ENCODE results near the gene FAM234A.
"Not testable (repeated sequence)": the region's sequence is repeated elsewhere in the genome, so short reads cannot be mapped to it uniquely, and the experiment has no call there.

Gene FAM234A, protein sequence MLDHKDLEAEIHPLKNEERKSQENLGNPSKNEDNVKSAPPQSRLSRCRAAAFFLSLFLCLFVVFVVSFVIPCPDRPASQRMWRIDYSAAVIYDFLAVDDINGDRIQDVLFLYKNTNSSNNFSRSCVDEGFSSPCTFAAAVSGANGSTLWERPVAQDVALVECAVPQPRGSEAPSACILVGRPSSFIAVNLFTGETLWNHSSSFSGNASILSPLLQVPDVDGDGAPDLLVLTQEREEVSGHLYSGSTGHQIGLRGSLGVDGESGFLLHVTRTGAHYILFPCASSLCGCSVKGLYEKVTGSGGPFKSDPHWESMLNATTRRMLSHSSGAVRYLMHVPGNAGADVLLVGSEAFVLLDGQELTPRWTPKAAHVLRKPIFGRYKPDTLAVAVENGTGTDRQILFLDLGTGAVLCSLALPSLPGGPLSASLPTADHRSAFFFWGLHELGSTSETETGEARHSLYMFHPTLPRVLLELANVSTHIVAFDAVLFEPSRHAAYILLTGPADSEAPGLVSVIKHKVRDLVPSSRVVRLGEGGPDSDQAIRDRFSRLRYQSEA

DNA sequence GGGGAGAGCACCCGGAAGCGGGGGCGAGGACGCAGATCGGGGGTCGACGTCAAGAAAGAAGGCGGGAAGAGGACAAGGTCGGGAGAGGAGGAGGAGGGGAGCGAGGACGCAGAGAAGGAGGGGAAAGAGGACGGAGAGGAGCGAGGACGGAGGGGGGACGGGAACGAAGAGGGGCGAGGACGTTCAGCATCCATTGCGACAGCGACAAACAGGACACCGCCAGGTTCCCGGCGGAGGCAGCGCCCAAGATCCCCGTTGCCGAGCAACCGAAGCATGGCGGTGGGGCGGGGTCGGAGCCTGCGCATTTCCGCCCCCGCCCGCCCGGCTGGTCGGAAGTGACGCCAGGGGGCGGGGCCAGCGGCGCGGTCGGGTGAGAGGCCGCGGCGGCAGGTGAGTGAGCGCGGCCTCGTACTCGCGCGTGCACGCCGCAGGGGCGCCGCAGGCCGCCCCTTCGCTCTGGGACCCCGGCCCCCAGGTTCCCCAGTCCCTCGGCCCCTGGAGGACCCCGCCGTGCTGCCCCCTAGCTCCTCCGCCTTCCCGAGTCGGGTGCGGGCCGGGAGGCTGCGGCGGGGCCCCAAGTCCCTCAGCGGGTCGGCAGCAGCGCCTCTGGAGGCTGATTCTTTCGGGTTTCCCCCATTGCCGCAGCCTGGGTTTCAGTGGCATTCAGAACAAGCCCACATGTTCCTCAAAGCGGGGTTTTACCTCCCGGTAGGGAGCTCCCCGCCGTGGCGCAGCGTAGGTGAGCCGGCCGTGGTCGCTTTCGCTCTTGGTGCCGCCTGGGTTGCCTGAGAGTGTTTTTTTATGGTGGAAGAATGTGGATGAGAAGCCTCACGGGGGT, at the start of gene FAM234A:
TSS of gene FAM234A (plus strand) at position 354 of the 838 bp plus-strand sequence. CDS start 19,593 bp downstream, outside the sequence.
- peak; percentile 90 to 91 for DNase-seq (ENCODE audit: low read depth in 2 of 2)

DNA sequence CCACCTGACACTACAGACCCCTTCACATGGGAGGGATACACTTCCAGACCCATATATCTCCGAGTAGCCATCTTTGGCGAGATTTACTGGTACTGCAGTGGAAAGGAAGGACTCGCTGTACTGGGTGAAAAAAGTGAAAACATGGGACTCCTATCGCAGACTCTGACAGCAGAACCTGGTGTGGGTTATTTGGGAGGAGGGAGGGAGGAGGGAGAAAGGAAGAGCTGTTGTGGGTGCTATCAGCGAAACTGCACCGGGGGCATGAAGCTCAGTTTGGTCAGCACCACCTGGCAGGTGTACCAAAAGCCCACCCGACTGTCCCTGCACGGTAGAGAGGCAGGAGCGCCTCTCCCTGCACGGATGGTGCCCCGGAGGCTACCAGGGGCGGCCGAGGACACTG, 49.4 kb upstream of the FAM234A start:
- no peak for DNase-seq (ENCODE audit: low read depth in 2 of 2)

DNA sequence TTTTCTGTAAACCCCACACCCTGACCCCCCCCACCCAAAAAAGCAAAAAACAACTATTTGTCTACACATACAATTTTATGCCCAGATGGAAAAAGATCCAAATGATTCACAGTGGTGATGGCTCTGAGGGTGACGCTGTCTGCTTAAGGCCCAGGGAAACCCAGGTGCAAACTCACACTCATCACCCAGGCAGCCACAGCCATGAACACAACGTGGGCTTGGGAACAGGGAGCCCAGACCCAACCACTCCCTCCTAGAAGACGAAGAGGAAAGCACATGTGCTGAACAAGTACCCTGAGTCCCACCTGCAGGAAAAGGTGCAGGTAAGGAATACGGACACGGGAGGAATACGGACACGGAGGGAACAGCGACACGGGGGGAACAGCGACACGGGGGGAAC, 48.9 kb upstream of the FAM234A start:
- DNase-seq (ENCODE audit: low read depth in 2 of 2), result no peak

DNA sequence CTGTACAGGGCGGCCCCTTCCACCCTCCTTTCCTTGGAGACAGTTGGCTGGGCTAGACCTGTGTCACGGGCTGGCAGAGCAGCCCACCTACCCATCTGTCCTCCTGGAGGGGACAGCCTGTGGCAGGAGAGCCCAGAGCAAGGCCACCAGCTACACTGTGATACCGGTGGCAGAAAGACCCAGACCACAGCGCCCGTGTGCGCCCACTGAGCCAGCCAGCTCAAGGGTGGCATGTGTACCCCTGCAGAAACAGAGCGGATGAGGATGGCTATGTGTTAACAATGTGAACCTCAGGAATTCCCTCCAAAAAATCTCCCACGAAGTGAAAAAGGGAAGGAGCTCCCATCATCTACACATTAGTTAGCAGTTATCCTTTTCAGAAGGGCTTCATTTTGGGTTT, 47.3 kb upstream of the FAM234A start:
- DNase-seq (ENCODE audit: low read depth in 2 of 2), result no peak

DNA sequence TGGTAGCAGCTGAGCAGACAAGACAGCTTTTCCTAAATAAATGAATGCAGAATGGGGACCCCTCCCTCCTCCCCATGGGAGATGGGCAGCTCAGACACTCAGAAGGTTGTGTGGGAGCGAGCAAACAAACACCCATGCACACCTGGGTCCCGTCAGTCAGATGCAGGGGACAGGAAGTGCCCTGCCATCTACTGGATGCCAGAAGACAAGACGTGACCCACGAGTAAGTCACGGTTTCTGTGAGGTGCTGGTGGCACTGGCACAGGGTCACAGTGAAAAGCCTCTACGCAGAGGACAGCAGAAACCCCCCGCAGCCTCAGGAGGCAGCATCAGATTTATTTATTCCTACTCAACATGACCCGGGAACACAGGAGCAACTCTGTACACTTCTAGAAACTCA, 45.9 kb upstream of the FAM234A start:
- no peak for DNase-seq (ENCODE audit: low read depth in 2 of 2)

DNA sequence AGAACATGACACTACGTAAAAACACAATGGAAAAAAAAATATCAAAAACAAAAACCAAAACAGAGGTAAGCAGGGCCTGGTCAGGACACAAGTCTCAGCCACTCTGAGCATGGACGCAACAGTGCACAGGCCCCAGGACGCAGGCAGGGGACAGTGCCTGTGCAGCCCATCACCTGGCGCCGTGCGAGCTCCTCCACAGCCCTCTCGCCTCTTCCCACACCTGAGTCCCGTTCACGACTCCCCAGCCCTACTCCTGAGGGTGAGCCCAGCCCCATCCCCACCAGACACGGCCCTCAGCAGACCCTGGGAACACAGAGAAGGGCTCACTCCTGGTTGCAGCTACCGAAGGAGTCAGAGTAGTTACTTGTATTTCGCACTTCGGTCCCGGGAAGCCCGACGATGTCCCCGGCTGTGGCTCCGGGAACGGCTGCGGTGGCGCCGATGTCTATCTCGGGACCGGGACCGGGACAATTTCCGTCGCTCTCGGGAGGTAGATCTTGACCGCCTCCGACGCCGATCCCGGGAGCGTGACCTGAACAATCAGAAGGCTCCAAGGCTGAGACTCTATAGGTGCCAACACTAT, 44.9 kb upstream of the FAM234A start:
- DNase-seq (ENCODE audit: low read depth in 2 of 2), result no peak

DNA sequence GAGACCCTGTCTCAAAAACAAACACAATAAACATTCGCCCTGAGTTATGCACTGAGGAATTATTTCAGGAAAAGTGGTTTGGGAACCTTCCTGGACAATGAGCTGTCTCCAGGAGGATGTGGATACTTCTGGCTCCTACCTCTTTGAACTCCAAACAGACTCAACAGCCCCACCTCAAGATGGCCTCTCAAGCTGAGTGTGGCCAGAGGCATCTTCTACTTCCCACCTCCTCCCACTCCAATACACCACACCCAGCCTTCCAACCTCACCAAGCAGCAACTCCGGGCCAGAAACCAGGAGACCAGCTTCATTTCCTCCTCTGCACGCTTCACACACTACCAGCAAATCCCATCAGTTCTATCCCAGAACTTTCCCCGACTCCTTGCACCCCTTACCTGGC, 42.8 kb upstream of the FAM234A start:
- no peak for DNase-seq (ENCODE audit: low read depth in 2 of 2)

DNA sequence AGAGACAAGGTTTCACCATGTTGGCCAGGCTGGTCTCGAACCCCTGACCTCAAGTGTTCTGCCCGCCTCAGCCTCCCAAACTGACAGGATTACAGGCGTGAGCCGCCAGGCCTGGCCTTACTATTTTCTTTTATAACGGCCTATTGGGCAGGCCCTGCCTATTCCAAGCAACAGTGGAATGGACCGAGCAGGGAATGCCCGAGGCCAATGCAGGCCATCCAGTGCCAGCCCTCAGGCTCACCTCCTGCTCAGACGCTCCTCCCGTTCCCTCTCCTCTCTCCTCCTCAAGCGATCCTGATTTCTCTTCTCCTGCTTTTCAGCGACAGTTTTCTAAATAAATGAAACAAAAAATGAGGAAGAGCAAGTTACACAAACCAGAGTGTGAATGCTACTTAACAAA, 41.9 kb upstream of the FAM234A start:
- no peak for DNase-seq (ENCODE audit: low read depth in 2 of 2)

DNA sequence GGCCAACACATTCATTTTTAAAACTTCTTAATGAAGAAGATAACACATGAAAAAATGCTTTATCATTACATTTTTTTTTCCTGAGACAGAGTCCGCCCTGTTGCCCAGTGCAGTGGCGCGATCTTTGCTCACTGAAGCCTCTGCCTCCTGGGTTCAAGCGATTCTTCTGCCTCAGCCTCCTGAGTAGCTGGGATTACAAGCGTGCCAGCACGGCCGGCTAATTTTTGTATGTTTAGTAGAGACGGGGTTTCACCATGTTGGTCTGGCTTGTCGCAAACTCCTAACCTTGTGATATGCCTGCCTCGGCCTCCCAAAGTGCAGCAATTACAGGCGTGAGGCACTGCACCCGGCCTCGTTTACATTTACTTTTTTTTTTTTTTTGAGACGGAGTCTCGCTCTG, 41.2 kb upstream of the FAM234A start:
- no peak for DNase-seq (ENCODE audit: low read depth in 2 of 2)

DNA sequence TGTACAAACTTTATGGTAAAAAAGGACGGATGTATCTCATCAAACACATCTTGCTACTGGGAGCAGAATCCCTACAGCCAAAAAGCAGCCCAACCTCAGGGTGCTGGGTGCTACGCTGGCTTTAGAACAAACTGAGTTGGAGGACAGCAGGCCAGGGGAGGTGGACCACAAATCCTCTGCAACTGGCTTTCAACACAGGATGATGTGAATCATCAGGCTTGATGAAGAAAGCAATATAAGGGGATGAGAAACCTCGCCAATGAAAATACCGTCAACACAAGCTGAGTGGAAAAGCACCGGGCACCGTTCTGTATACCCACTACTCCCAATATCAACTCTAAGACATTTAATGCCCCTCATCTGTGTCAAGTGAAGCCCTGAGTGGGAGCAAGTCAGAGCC, 40.1 kb upstream of the FAM234A start:
- DNase-seq (ENCODE audit: low read depth in 2 of 2), result no peak

DNA sequence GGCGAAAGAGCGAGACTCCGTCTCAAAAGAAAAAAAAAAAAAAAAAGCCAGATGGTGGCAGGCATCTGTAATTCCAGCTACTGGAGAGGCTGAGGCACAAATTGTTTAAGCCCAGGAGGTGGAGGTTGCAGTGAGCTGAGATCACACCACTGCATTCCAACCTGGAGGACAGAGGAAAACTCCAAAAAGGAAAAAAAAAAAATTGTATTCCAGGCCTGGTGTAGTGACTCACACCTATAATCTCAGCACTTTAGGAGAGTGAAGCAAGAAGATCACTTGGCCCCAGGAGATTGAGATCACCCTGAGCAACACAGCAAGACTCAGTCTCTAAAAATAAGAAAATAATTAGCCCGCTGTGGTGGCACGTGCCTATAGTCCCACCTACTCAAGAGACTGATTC, 34.2 kb upstream of the FAM234A start:
- DNase-seq (ENCODE audit: low read depth in 2 of 2), result no peak

DNA sequence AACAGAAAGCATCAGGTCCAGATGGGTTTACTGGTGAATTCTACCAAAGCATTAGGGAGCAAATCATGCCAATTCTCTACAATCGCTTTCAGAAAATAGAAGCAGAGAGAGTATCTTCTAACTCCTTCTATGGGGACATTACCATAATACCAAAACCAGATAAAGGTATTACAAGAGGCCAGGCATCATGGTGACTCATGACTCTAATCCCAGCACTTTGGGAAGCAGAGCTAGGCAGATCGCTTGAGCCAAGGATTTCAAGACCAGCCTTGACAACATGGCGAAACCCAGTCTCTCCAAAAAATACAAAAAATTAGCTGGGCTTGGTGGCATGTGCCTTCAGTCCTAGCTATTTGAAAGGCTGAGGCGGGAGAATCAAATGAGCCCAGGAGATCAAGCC, 31.4 kb upstream of the FAM234A start:
- no peak for DNase-seq (ENCODE audit: low read depth in 2 of 2)

DNA sequence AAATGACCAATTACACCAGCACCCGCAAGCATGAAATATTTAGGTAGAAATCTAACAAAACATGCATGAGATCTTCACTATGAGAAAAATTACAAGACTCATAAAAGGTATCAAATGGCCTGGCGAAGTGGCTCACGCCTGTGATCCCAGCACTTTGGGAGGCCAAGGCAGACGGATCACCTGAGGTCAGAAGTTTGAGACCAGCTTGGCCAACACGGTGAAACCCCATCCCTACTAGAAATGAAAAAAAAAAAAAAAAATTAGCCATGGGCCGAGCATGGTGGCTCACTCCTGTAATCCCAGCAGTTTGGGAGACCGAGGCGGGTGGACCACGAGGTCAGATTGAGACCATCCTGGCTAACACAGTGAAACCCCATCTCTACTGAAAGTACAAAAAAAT, 30.6 kb upstream of the FAM234A start:
- DNase-seq (ENCODE audit: low read depth in 2 of 2), result not testable (repeated sequence)

DNA sequence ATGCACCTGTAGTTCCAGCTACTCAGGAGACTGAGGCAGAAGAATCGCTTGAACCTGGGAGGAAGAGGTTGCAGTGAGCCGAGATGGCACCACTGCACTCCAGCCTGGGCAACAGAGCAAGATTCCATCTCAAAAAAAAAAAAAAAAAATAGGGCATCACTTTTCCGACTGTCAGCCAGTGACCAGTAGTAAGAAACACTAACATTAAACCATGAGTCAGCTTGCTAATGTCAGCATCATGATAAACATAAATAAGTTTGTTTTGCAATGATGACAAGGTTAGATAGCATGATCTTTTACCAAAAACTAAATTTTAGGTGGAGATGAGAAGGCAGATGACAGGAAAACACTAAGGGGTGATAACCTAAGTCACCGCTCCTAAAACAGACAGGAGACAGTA, 25.3 kb upstream of the FAM234A start:
- not testable (repeated sequence) for DNase-seq (ENCODE audit: low read depth in 2 of 2)

DNA sequence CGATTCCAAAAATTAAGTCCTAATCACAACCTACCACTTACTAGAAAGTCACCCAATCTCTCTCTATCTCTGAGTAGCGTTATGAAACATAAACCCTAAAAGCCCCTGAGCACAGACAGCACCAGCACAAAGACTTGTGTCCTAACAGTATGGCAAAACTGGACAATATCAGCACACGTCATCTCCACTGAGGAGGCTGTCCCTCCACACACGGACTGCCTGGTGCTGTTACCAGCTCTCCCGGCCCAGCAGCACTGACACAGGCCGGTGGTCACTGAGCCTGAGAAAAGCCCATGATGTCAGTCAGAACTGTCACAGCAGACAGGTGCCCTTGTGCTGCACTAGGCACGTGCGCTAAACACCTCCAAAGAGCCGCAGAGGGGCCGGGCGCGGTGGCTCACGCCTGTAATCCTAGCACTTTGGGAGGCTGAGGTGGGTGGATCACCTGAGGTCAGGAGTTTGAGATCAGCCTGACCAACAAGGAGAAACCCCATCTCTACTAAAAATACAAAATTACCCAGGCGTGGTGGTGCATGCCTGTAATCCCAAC, 22.9 kb upstream of the FAM234A start:
- DNase-seq (ENCODE audit: low read depth in 2 of 2), result not testable (repeated sequence)

DNA sequence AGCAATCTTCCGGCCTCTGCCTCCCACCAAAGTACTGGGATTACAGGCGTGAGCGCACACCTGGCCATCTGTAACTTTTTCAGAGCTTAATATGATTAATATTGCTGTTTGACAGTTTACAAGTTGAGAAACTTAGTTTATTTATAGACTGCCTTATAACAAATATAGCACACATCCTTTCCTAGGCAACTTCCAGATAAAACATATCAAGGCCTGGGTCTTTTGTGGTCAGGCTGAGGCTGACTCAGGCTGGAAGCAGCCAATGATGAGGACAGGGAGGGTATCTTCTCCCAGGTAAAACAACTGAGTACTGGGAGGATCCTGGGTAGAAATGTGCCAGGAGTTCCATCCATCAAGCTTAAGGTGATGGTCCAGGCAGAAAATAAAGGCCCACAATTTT, 21.6 kb upstream of the FAM234A start:
- DNase-seq (ENCODE audit: low read depth in 2 of 2), result no peak

DNA sequence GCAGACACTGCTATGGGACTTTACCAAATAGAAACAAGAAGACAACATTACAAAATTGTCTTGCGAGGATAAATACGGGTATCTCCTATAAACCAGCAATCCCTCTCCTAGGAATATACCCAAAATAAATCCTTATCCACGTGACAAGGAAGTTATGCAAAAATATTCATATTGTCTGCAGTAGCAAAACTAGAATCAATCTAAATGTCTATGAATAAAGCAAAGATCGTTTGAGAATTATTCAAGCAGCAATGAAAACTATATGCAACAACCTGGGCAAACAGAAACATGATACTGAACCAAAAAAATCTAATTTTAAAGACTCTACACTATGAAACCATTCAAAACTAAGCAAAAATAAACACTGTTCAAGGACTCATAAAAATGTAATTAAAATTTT, 14.6 kb upstream of the FAM234A start:
- no peak for DNase-seq (ENCODE audit: low read depth in 2 of 2)

DNA sequence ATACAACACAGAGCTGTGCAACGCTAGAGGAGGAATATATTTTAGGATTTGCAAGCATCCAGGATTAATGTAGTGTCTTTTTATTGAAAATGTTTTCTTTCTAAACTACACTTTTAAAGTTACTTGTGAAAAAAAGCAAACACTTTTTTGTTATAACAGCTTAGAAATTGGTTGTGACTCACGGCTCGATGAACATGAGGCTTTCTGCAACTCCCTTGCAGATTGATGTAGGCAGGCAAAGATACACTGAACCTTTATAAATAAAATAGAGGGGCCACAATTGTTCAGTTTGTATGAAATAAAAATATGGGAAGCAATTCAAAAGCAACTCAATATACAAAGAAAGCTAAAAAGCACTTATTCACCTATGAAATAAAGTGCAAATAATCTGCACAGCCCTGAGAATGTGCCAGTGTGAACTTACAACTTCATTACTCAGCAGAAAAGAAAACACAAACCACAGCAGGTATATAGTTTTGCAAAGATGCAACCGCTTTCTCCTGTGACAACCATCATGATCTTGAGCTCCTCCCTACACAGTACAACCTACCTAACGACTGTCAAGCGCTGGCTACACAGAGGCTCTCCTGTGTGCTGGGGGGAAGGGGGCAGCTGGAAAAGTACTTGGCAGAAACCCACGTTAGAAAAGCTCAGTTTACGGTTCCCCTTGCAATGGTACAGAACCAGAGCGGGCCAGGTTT, 6.3 kb upstream of the FAM234A start:
- no peak for DNase-seq (ENCODE audit: low read depth in 2 of 2)

DNA sequence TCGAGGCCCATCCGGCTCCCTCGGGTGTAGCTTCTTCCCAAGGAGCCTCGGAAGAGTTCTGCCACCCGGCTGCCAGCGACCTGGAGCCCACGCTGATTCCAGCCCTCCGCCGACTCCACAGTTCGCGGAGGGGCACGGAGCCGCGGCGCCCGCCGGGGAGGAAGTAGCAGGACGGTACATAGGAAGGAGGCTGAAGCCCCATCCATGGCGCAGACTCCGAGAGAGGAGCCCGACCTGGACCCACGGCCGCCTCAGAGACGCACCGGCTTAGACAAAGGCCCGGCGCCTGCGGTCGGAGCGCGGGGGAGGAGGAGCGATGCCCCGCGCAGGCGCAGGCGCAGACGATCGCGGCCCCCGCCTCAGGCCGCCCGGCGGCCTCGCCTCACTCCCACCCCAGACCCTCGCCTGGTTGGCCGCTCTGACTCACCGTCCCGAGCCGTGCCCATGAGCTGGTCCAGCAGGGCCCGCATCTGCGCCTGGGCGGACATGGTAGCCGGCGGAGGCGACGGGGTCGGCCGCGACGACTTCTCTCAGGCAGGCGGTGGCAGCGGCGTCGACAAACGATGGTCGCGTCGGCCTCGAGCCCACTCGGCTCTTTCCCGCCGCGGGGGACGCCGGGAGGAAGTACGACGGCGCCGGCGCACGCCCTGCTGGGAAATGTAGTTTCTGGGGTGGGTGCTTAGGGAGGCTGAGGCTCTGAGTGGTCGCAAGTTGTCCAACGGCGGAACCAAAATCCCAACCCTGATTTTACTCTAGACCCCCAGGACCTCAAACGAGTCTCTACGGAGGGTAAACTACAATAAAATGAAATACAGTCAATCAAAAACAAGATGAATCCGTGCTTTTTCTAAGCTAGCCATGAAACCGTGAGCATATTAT, 5.5 kb upstream of the FAM234A start, which contains the start of gene LUC7L:
TSS of gene LUC7L (minus strand) at position 598 of the 879 bp plus-strand sequence. CDS start at position 488, 110 bp downstream.
- DNase-seq (ENCODE audit: low read depth in 2 of 2), result peak; percentile 82 to 85

DNA sequence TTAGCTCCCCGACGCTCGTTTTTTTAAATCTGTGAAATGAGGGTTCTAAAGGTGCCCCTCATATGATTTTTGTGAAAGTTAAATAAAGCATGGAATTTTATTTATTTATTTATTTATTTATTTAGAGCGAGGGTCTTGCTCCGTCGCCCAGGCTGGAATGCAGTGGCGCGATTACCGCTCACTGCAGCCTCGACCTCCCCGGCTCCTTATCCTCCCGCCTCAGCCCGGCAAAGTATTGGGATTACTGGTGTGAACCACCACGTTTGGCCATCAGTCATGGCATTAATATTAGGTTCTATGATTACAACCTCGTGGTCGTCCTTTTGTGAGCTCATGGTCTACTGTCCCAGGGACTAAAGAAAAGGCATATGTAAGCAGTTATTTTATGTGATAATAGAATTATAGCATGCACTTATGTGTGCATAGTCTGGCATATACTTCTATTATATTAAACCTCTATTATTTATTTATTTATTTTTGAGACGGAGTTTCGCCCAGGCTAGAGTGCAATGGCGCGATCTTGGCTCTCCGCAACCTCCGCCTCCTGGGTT, 4.8 kb upstream of the FAM234A start:
- DNase-seq (ENCODE audit: low read depth in 2 of 2), result no peak

Measured in stimulated activated CD8-positive, alpha-beta memory T cell treated with anti-CD3 and anti-CD28 coated beads, Interleukin-15, amount 100 ng/mL, for 48 hours (primary cell).